Adipocyte (in vitro differentiated cells): ENCODE data around the gene TFEB.

Experiments used
- DNase-seq: peaks from one replicate; pipeline ENCODE4 v3.0.0-alpha.2; 2015; ENCODE audit warnings: low read depth
- H3K27me3 ChIP-seq: replicated peaks from 2 replicates; pipeline ENCODE4 v1.7.0; 2013; ENCODE audit warnings: mild to moderate bottlenecking, low read length, moderate library complexity; ENCODE audit not compliant: control insufficient read depth, insufficient read depth
- H3K36me3 ChIP-seq: 2 replicates; pipeline ENCODE4 v1.7.0; 2013; ENCODE audit warnings: low read length, mild to moderate bottlenecking, moderate library complexity; ENCODE audit not compliant: control insufficient read depth, insufficient read depth, severe bottlenecking
- H3K4me1 ChIP-seq: 2 replicates; pipeline ENCODE4 v1.7.0; 2013; ENCODE audit warnings: mild to moderate bottlenecking, low read length, moderate library complexity; ENCODE audit not compliant: control insufficient read depth, insufficient read depth
- H3K4me3 ChIP-seq: 2 replicates; pipeline ENCODE4 v1.7.0; 2013; ENCODE audit warnings: mild to moderate bottlenecking, low read length, moderate library complexity
- H3K9ac ChIP-seq: 2 replicates; pipeline ENCODE4 v1.7.0; 2013; ENCODE audit warnings: mild to moderate bottlenecking, low read length, moderate library complexity
- H3K9me3 ChIP-seq: 2 replicates; pipeline ENCODE4 v1.7.0; 2013; ENCODE audit warnings: mild to moderate bottlenecking, low read length, moderate library complexity; ENCODE audit not compliant: control insufficient read depth

Gene TFEB

DNA sequence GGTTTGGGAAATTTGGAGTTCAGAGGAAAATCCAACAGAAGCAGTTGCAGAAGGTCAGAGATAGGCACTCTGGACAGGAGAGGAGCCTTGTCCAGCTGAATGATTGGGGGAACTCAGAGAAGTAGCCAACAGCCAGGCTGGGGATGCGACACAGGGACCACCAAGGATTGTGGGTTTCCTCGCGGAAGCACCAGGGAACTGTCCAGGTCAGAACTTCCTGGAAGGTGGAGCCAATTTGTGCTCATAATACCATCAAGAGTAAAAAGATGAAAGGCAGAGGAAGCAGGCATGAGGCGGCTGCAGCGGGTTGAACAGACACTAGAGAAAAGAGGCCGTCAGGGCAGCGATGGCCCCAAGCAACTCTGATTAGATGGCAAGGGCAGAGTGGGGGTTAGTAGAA is 63.4 kb downstream of the TFEB start:
- no peak for DNase-seq
- peaks cover 43% of the 10 kb centered on the region for H3K27me3 ChIP-seq
- no peak overlapping the region for H3K9ac ChIP-seq
- no peaks in the 10 kb centered on the region for H3K4me1 ChIP-seq
- H3K9me3 ChIP-seq, result peaks cover 15% of the 10 kb centered on the region
- H3K4me3 ChIP-seq, result no peak overlapping the region
- no peaks in the 10 kb centered on the region for H3K36me3 ChIP-seq

DNA sequence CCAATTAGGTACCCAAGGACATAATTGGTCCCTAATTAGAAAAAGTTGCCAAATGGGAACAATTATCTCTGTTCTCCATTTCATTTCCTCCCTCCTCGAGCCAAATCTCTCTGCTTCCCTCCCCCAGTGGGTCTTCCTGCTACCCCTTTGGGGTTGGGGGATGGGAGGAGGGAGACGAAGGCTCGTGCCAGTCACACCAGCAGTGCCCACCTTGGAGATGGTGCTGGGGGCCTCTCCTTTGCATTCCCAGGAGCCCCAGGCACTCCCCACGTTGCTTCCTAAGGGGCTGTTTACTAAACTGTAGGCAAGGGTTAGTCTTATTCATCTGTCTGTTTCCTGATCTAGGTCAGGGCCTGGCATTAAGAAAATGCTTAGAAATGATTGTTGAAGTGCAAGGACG is 64.0 kb downstream of the TFEB start:
- H3K4me1 ChIP-seq, result no peaks in the 10 kb centered on the region
- DNase-seq, result no peak

DNA sequence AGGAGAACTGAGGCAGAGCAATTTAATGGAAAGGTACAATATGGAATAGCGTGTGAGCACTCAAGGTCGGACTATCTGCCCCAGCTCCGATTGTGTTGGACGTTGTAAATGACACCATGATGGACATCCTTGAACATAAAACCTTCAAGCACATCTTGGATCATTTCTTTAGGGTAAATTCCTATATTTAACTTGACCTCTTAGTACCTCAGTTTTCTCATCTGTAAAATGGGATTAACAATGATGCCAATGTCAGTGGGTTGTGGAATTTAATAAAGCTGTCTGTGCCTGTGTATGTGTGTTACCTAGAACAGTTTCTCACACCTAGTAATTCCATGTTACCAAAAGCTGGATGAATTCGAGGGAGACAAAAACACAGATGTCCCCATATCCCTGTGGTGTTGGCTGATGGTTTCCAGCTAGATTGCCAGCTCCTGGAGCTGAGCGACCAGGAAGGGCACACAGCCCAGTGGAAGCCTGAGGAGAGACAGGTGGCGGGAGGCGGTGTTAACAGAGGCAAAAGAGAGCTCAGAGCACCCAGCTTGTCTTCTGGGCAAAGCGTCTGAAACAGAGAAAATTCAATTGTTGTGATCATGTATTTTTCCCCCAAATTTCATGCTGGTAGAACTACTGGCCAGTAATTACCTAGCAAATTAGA is 64.6 kb downstream of the TFEB start:
- no peaks in the 10 kb centered on the region for H3K4me1 ChIP-seq
- H3K9me3 ChIP-seq, result peaks cover 15% of the 10 kb centered on the region
- DNase-seq, result no peak
- H3K36me3 ChIP-seq, result no peaks in the 10 kb centered on the region
- H3K9ac ChIP-seq, result no peak overlapping the region
- H3K27me3 ChIP-seq, result peaks cover 31% of the 10 kb centered on the region
- no peak overlapping the region for H3K4me3 ChIP-seq

More for the DNA sequence above, 64.0 kb downstream of the TFEB start:
- Histone ChIP-seq H3K9ac (no peak overlapping the region), H3K9me3 (peaks cover 15% of the 10 kb centered on the region), H3K4me3 (no peak overlapping the region), H3K36me3 (no peaks in the 10 kb centered on the region), H3K27me3 (peaks cover 37% of the 10 kb centered on the region)

DNA sequence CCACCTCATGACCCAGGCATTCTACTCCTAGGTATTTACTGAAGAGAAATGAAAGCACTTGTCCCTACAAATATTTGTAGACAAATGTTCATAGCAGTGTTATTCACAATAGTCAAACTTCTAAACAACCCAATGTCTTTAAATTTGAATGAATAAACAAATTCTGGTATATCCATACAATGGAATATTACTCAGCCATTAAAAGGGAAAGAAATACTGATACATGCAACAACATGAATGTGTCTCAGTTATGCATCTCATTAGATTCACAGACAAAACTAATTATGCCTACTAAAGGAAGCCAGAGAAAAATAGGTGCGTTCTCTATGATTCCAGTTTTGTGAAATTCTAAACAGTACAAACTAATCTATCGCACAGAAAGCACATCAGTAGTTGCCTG is 66.4 kb downstream of the TFEB start:
- no peaks in the 10 kb centered on the region for H3K36me3 ChIP-seq
- peaks cover 15% of the 10 kb centered on the region for H3K9me3 ChIP-seq
- no peak for DNase-seq
- H3K27me3 ChIP-seq, result peaks cover 33% of the 10 kb centered on the region
- no peak overlapping the region for H3K4me3 ChIP-seq
- H3K4me1 ChIP-seq, result no peaks in the 10 kb centered on the region
- H3K9ac ChIP-seq, result no peak overlapping the region

DNA sequence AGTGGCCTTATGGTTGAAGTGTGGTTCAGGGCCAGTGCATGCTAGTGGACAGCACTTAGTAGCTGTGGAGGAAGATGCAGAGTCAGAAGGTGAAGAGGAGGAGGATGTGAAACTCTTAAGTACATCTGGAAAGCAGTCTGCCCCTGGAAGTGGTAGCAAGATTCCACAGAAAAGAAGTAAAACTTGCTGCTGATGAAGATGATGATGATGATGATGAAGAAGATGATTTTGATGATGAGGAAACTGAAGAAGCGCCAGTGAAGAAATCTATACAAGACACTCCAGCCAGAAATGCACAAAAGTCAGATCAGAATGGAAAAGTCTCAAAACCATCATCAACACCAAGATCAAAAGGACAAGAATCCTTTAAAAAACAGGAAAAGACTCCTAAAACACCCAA is 68.2 kb downstream of the TFEB start:
- Histone ChIP-seq H3K9me3 (peaks cover 15% of the 10 kb centered on the region), H3K36me3 (no peaks in the 10 kb centered on the region), H3K9ac (no peak overlapping the region), H3K4me1 (no peaks in the 10 kb centered on the region), H3K4me3 (no peak overlapping the region), H3K27me3 (peaks cover 35% of the 10 kb centered on the region)
- DNase-seq, result no peak

DNA sequence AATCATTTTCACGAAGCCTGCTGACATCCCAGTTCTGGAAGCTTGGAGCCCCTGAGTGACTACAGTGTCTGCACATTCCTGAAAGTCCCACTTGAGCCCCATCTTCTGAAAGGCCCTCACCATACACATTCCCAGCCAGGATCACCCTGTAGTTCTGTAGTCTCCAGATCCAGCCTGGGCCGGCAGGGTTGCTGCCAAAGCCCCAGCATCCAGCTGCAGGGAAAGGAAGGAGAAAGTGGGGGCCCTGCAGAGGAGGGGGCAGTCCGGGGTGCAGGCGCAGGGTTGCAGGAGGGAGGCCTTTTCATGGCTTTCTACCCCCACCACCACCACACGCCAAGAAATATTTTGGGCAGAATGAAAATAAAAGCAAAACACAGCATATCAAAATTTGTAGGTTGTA is 71.1 kb downstream of the TFEB start:
- H3K27me3 ChIP-seq, result peaks cover 34% of the 10 kb centered on the region
- no peaks in the 10 kb centered on the region for H3K36me3 ChIP-seq
- H3K9ac ChIP-seq, result no peak overlapping the region
- H3K4me1 ChIP-seq, result no peaks in the 10 kb centered on the region
- peaks cover 6% of the 10 kb centered on the region for H3K9me3 ChIP-seq
- H3K4me3 ChIP-seq, result no peak overlapping the region
- no peak for DNase-seq

DNA sequence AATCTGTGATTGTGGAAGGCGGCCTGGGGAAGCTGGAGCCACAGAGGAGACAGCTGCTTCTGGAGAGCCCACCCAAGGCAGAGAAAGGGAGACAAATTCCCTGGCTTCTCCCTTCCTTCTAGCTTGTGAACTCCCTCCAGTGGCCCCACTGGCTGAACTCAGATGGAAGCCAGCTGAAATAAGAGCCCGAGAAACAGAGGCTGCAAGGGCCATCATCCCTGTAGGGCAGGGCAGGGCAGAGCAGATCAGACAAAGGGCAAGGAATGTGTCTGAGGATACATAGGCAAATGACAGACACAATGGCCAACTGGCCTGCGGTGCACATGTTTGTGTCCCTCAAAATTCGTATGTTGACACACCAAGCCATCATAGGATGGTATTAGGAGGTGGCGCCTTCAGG is 71.8 kb downstream of the TFEB start:
- Histone ChIP-seq H3K27me3 (peaks cover 37% of the 10 kb centered on the region), H3K9ac (no peak overlapping the region), H3K36me3 (no peaks in the 10 kb centered on the region), H3K9me3 (no peaks in the 10 kb centered on the region), H3K4me1 (no peaks in the 10 kb centered on the region), H3K4me3 (no peak overlapping the region)
- no peak for DNase-seq

DNA sequence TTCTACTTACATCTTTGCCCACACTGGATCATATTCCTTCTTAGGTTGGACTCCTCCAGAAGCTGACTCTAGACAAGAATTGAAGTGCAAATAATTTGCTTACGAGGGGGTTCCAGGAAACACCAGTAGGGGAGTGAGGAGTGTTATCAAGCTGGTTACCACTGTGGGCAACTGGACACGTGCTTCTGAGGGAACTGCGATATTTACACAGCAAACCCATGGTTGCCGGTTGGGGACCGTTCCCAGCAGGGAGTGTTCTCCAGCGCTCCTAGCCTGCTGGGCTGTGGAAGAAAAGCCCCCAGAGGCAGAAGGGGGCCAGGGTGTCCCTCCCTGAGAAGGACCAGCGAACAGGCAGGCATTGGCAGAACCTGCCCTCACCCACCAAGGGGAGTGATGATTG is 75.5 kb downstream of the TFEB start:
- H3K36me3 ChIP-seq, result no peaks in the 10 kb centered on the region
- H3K4me1 ChIP-seq, result no peaks in the 10 kb centered on the region
- H3K27me3 ChIP-seq, result peaks cover 63% of the 10 kb centered on the region
- no peaks in the 10 kb centered on the region for H3K9me3 ChIP-seq
- no peak overlapping the region for H3K9ac ChIP-seq
- H3K4me3 ChIP-seq, result no peak overlapping the region
- no peak for DNase-seq

DNA sequence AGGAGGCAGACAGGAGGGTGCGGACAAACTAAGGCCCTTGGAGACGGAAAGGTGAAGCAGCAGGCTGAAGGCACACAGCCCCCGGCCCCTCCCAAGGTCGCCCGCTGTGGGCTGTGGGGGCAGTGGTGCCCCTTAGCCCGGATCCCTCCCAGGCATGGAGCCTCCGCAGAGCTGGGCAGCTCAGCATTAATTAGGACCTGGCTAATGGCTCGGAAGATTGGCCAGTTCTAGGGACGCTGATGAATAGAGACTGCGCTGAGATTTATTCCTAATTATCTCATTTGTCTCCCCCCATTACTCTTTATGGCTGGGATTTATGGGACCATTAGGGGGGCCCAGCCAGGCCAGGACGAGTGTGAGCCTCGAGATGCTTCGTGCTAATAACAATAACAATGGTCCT is 76.8 kb downstream of the TFEB start:
- no peaks in the 10 kb centered on the region for H3K36me3 ChIP-seq
- H3K4me3 ChIP-seq, result no peak overlapping the region
- H3K27me3 ChIP-seq, result peaks cover 62% of the 10 kb centered on the region
- no peak overlapping the region for H3K9ac ChIP-seq
- no peaks in the 10 kb centered on the region for H3K4me1 ChIP-seq
- no peaks in the 10 kb centered on the region for H3K9me3 ChIP-seq
- no peak for DNase-seq

DNA sequence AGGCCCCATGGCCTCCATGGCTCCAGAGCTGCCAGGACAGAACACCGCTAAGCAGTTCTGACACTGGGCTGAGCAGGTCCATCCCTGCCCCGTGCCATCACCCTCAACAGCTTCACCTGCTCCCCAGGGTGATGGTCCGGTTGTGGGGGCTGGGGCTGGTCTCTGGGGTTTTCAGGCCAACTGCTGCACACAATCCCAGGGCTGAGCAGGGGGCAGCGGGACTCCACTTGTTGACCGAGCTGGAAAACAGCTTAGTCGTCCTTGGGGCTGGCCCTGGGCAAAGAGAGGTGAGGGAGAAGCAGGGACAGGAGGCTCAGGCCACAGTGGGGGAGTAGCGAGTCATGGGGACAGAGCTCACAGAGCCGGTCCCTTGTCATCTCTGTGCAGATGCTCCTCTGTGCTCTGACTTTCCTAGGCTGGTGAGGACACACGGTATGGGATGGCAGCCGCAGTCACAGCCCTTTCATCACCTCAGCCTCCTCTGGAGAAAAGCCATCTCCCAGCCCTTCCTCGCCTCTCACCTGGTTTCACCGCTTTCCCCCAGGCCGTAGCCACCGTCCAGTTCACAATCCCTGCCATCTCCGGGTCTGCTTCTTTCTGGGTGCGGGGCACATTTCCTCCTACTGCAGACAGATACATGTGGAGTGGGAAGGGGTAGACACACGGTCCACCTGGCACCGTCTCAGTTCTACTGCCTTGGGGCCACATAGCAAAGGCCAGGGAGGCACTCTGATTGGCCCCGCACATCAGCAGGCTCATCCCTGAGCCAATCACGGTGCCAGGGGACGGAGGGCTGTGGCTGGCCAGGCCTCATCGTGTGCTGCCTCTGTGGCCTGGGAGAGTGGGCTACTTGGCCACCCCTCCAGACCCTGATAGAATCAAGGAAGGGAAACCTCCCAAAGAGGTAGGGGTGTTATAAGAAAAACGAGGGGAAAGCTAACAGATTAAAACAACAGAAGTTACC is 78.0 kb downstream of the TFEB start:
- H3K9me3 ChIP-seq, result no peaks in the 10 kb centered on the region
- peaks cover 58% of the 10 kb centered on the region for H3K27me3 ChIP-seq
- no peak for DNase-seq
- H3K36me3 ChIP-seq, result no peaks in the 10 kb centered on the region
- no peaks in the 10 kb centered on the region for H3K4me1 ChIP-seq
- no peak overlapping the region for H3K9ac ChIP-seq
- H3K4me3 ChIP-seq, result no peak overlapping the region

DNA sequence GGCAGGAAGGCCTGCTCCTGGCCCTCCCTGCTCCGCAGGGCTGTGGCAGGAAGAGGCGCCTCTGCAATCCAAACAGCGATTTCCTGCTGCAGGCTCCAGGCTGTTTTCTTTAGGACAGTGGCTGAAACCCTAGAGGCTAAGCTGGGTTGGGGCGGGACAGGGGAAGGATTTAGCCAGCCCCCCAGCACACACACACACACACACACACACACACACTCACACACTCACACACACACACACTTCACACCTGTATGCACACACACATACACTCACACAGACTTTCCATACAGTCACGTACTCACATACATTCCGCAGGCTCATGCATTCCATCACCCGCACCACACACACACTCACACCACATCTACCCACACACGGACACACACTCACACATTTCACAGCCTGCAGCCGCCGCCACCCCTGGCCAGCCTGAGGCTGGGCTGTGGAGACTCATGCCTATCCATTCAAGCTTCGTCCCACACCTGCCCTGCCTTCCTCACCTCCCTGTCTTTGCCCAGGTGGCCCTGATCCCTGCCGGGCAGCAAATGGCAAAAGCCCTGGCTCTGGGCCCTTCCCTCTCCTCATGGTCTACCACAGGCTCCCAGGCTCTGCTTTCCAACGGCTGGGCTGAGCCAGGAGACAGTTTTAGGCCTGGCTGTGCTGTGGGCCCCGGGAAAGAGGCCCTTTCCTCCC is 79.3 kb downstream of the TFEB start:
- Histone ChIP-seq H3K4me3 (no peak overlapping the region), H3K36me3 (no peaks in the 10 kb centered on the region), H3K9me3 (no peaks in the 10 kb centered on the region), H3K9ac (no peak overlapping the region), H3K4me1 (no peaks in the 10 kb centered on the region), H3K27me3 (peaks cover 57% of the 10 kb centered on the region)
- peak; percentile 11 for DNase-seq
